HG02642 (cell line): ENCODE measurements around the gene RCHY1.
A peak's percentile ranks its signal among the peaks of the same experiment; 100 is the strongest.
"Not testable (repeated sequence)": the region's sequence is repeated elsewhere in the genome, so short reads cannot be mapped to it uniquely, and the experiment has no call there.

Source experiments
- ATAC-seq: cut with Tn5 transposase; IDR thresholded peaks from one replicate; pipeline ENCODE4 v1.9.1; 2021; ENCODE audit warnings: mild to moderate bottlenecking; ENCODE audit not compliant: unreplicated experiment, poor library complexity

The RCHY1 gene

GRCh38 chr4:75514131-75514948 is at the start of gene RCHY1, which contains the start of gene THAP6:
TSS of gene RCHY1 (minus strand) at chr4:75514403. CDS start at chr4:75514286, 117 bp downstream.
TSS of gene THAP6 (plus strand) at chr4:75514473. CDS start at chr4:75515453, 980 bp downstream.
- peak; percentile 97 for ATAC-seq

GRCh38 chr4:75561789-75562188 is 47.6 kb upstream of the RCHY1 start:
- no peak for ATAC-seq

DNA sequence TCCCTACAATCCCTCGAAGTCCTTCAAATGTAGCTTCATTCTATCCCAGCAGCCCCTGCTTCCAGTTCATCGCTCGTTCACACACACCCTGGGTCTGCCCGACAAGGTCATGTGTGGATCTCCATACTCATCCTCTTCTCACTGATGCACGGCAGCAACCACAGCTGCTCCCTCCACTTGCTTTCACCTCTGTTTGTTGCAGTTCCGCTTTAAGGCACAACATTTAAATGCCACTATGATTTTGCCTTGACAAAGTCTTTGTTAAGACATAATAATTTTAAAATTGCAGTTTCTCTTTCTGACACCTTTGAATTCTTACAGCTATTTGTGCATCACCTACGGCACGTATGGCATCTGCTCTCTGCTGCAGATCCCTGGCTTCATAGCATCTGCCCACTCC is 43.5 kb upstream of the RCHY1 start:
- ATAC-seq = no peak

DNA sequence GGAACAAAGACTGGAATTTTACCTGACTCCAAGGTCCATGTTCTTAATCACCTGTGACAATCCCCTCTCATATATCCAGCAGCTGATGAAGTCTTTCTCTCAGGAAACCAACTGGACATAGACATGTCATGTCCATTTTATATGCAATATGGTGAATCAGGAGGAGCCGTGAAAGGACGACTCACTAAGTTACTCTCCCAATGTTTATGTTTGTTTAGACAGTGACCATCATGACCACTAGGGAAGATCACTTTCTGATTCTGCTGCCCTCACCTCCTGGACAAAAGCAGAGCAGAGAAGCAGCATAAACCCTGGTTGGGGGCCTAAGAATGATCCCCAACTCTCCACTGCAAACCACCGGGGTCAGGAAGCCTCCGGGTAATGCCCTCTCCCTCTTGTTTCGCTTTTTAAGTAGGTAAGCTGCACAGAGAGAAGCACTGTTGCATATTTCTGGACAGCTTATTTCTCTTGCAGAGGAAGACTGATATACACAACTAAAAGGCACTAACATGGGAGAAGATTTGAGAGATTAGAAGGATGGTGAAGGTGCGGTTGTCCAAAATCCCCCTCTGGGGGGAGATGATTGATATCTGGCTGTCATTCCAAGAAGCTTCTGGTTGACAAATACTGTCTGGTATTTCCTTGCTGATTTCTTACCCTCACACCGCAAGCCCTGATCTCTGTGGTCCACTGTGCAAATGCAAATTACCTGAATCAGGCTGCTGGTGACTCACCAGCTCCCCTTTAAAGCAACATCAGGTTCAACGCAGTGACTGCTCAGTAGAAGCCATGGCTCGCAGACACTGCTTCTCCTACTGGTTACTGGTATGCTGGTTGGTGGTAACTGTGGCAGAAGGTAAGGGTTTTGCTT is 41.3 kb upstream of the RCHY1 start, which contains the start of gene ODAPH:
Gene ODAPH (plus strand): TSS at position 773 of the 871 bp plus-strand sequence. CDS start 17 bp downstream, at position 790.
- ATAC-seq = peak; percentile 91

- ATAC-seq = no peak
These were observed 38.2 kb upstream of the RCHY1 start for GRCh38 chr4:75552452-75552851.

DNA sequence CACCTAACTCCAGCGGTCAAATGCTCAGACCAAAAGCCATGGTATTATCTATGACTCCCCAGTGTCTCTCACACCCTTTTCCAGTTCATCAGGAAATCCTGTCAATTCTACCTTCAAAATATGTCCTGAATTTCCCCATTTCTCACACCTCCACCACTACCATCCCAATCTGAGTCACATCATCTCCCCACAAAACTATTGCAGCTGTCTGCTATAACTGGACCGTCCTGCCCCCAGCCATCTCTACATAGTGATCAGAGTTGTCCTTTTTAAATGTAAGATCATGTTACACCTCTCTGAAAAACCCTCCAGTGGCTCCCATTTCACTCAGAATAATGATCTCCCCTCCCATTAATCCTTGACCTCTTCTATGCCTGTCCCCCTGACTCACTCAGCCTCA is 34.8 kb upstream of the RCHY1 start:
- no peak for ATAC-seq

- ATAC-seq = no peak
These were observed 33.6 kb upstream of the RCHY1 start for GRCh38 chr4:75547647-75548387.

GRCh38 chr4:75545526-75545925 is 31.3 kb upstream of the RCHY1 start:
- ATAC-seq = no peak

DNA sequence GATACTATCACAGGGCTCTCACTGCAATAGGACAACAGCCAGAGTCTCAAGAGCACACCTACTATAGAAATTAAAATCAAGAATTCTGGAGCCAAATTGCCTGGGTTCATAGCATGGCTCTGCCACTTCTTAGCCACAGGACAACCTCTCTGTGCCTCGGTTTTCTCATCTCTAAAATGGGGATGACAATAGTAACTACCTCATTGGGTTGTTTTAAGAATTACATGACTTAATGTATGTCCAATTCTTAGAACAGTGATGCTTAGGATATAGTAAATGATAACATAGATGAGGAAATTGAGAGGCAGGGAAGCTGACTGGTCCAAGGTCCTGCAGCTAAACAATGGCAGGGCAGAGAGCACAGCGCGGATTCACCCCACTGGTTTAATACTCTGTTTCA is 30.7 kb upstream of the RCHY1 start:
- ATAC-seq = no peak

DNA sequence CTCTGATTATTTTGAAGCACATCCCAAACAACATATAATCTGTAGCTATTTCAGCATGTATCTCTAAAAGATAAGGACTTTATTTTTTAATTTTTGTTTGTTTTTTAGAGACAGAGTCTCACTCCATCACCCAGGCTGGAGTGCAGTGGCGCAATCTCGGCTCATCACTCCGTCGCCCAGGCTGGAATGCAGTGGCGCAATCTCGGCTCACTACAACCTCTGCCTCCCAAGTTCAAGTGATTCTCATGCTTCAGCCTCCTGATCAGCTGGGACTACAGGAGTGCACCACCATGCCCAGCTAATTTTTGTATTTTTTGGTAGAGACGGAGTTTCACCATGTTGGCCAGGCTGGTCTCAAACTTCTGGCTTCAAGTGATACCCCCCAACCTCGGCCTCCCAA is 30.0 kb upstream of the RCHY1 start:
- not testable (repeated sequence) for ATAC-seq

DNA sequence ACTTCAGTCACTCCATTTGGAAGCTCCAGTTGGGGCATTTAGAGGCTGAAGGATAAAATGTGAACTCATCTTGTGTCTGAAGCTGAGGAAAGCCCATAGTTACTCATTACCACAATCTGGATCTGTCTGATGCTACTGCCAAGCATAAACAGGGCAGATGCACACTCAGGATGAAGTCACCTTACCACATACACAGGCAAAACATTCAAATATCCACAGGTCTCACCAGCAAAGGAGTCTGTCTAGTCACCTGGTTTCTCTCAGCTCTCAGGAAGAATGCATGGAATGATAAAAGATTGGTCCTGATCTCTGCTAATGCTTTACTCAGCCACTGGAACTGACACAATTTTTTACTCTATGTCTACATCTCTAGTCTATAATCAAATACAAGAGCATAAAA is 28.6 kb upstream of the RCHY1 start:
- no peak for ATAC-seq

DNA sequence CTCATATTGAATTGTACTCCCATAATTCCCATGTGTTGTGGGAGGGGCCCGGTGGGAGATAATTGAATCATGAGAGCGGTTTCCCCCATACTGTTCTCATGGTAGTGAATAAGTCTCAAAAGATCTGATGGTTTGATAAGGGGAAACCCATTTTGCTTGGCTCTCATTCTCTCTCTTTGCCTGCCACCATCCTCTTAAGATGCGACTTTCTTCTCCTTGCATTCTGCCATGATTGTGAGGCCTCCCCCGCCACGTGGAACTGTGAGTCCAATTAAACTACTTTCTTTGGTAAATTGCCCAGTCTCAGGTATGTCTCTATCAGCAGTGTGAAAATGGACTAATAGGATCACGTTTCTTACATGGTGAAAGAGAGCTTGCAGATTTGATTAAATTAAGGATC is 23.1 kb upstream of the RCHY1 start:
- ATAC-seq = not testable (repeated sequence)

GRCh38 chr4:75533926-75534325 is 19.7 kb upstream of the RCHY1 start:
- not testable (repeated sequence) for ATAC-seq

DNA sequence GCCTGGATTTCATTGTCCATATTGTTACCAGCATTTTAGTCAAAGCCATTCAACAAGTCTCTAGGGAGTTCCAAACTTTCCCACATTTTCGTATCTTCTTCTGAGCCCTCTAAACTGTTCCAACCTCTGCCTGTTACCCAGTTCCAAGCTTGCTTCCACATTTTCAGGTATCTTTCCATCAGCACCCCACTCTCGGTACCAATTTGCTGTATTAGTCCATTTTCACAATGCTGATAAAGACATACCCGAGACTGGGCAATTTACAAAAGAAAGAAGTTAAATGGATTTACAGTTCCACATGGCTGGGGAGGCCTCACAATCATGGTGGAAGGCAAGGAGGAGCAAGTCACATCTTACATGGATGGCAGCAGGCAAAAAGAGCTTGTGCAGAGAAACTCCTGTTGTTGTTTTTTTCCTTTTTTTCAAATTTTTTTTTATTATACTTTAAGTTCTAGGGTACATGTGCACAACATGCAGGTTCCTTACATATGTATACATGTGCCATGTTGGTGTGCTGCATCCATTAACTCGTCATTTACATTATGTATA is 19.2 kb upstream of the RCHY1 start:
- not testable (repeated sequence) for ATAC-seq

DNA sequence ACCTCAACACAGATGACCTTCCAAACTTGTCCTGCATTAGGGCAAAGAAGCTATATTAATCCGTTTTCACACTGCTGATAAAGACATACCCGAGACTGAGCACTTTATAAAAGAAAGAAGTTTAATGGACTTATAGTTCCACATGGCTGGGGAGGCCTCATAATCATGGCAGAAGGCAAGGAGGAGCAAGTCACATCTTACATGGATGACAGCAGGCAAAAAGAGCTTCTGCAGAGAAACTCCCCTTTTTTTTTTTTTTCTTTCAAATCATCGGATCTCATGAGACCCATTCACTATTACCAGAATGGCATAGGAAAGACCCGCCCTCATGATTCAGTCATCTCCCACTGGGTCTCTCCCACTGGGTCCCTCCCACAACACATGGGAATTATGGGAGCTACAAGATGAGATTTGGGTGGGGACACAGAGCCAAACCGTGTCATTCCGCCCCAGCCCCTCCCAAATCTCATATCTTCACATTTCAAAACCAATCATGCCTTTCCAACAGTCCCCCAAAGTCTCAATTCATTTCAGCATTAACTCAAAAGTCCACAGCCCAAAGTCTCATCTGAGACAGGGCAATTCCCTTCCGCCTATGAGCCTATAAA is 17.4 kb upstream of the RCHY1 start:
- ATAC-seq = not testable (repeated sequence)

GRCh38 chr4:75530556-75531322 is 16.5 kb upstream of the RCHY1 start:
- ATAC-seq = no peak

DNA sequence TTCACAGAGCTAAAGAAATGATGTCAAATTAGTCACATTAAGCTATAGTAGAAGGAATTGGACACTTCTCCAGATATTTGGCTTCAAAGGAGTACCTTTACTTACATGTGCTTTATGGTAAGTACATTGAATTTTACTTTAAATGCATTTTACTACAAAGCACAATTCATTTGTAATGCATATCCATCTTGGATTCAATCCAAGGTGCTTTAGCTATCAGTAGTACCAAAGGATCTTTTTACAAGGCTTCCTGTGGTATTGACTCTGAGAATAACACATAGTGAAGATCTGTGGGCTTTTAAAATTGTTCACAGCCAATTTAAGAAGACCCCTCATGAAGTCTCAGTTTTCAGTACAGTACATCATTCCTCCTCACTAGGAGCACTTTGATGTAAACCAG is 13.3 kb upstream of the RCHY1 start:
- ATAC-seq = no peak

- no peak for ATAC-seq
These were observed 11.7 kb upstream of the RCHY1 start for GRCh38 chr4:75525910-75526309.

- no peak for ATAC-seq
These were observed 10.9 kb upstream of the RCHY1 start for GRCh38 chr4:75525086-75525485.
